ENCODE data around the gene GAB1.

GRCh38 chr4:143433231-143433630 lies 96.6 kb downstream of the GAB1 start:
- TF ChIP-seq FOXA2 (IDR thresholded peaks at IDR 0.05) = no peak
- no peak for TF ChIP-seq CTCF (IDR thresholded peaks at IDR 0.05; ENCODE audit: low read depth, low read length, missing input control)
- no peak for TF ChIP-seq MAX (IDR thresholded peaks at IDR 0.05)
- TF ChIP-seq REST (IDR thresholded peaks at IDR 0.05) = no peak
- no peak for TF ChIP-seq TAF1 (conservative IDR thresholded peaks at IDR 0.05)
- TF ChIP-seq JUND (IDR thresholded peaks at IDR 0.05) = no peak
- TF ChIP-seq GABPA (IDR thresholded peaks at IDR 0.05 in 1 of 2, conservative IDR thresholded peaks at IDR 0.05 in 1 of 2) = no peak

All from liver (tissue), 3 donors.